H9 (cell line): Measurements from ENCODE around the gene ZNF771. TPM values are rescaled to one million over a fixed set of nuclear protein-coding genes. Genes with fewer than 3 reads are reported as not detected.

Source experiments
- DNase-seq: peaks from one replicate; pipeline ENCODE4 v3.0.0-alpha.2; 2017
- H2AFZ ChIP-seq: one replicate; pipeline ENCODE4 v1.6.1; 2013; ENCODE audit warnings: mild to moderate bottlenecking, low read length, control low read depth, moderate library complexity
- H2AK5ac ChIP-seq: 2 replicates; pipeline ENCODE4 v1.6.1; 2013; ENCODE audit warnings: low read length, control low read depth, mixed read lengths; ENCODE audit not compliant: insufficient read length
- H2BK120ac ChIP-seq: one replicate; pipeline ENCODE4 v1.6.1; 2013; ENCODE audit warnings: low read depth, mild to moderate bottlenecking, low read length, control low read depth, inconsistent platforms; ENCODE audit not compliant: poor library complexity, severe bottlenecking
- H2BK12ac ChIP-seq: 2 replicates; pipeline ENCODE4 v1.6.1; 2013; ENCODE audit warnings: low read length, control low read depth, mixed read lengths, low read depth; ENCODE audit not compliant: insufficient read length
- H2BK15ac ChIP-seq: 2 replicates; pipeline ENCODE4 v1.6.1; 2013; ENCODE audit warnings: low read depth, low read length, control low read depth
- H2BK20ac ChIP-seq: one replicate; pipeline ENCODE4 v1.6.1; 2013; ENCODE audit warnings: low read depth, mild to moderate bottlenecking, low read length, control low read depth, inconsistent platforms; ENCODE audit not compliant: poor library complexity, severe bottlenecking
- H2BK5ac ChIP-seq: 2 replicates; pipeline ENCODE4 v1.6.1; 2013; ENCODE audit warnings: low read length, control low read depth, mixed read lengths; ENCODE audit not compliant: insufficient read length
- H3K14ac ChIP-seq: 2 replicates; pipeline ENCODE4 v1.6.1; 2013; ENCODE audit warnings: low read length, control low read depth; ENCODE audit not compliant: insufficient read depth
- H3K18ac ChIP-seq: 2 replicates; pipeline ENCODE4 v1.6.1; 2013; ENCODE audit warnings: low read depth, mild to moderate bottlenecking, mixed read lengths, low read length, control low read depth; ENCODE audit not compliant: insufficient read length
- H3K23ac ChIP-seq: 2 replicates; pipeline ENCODE4 v1.6.1; 2013; ENCODE audit warnings: low read length, control low read depth, mixed read lengths, low read depth; ENCODE audit not compliant: insufficient read length
- H3K23me2 ChIP-seq: 2 replicates; pipeline ENCODE4 v1.6.1; 2013; ENCODE audit warnings: low read depth, mild to moderate bottlenecking, mixed read lengths, low read length, control low read depth; ENCODE audit not compliant: insufficient read length, poor library complexity, severe bottlenecking
- H3K27ac ChIP-seq: 2 replicates; pipeline ENCODE4 v1.5.1; 2013; ENCODE audit warnings: low read length, control low read depth, mixed read lengths, low read depth; ENCODE audit not compliant: insufficient read length
- H3K27me3 ChIP-seq: 2 replicates; pipeline ENCODE4 v1.6.1; 2013; ENCODE audit warnings: low read length, control low read depth, inconsistent platforms; ENCODE audit not compliant: insufficient read depth
- H3K4ac ChIP-seq: 2 replicates; pipeline ENCODE4 v1.6.1; 2013; ENCODE audit warnings: low read depth, mild to moderate bottlenecking, control low read depth, inconsistent platforms, low read length, moderate library complexity
- H3K4me1 ChIP-seq: 2 replicates; pipeline ENCODE4 v1.6.1; 2013; ENCODE audit warnings: low read length, control low read depth, inconsistent platforms; ENCODE audit not compliant: insufficient read depth
- H3K4me2 ChIP-seq: 2 replicates; pipeline ENCODE4 v1.6.1; 2013; ENCODE audit warnings: low read length, control low read depth, mixed read lengths; ENCODE audit not compliant: insufficient read length, insufficient read depth
- H3K56ac ChIP-seq: 2 replicates; pipeline ENCODE4 v1.6.1; 2013; ENCODE audit warnings: low read depth, mild to moderate bottlenecking, mixed read lengths, low read length, control low read depth; ENCODE audit not compliant: insufficient read length
- H3K79me1 ChIP-seq: 2 replicates; pipeline ENCODE4 v1.6.1; 2013; ENCODE audit warnings: low read depth, mild to moderate bottlenecking, moderate library complexity, low read length, control low read depth, inconsistent platforms; ENCODE audit not compliant: insufficient read depth, poor library complexity, severe bottlenecking
- H3K79me2 ChIP-seq: 2 replicates; pipeline ENCODE4 v1.6.1; 2013; ENCODE audit warnings: low read length, control low read depth, inconsistent platforms; ENCODE audit not compliant: insufficient read depth
- H3K9ac ChIP-seq: 2 replicates; pipeline ENCODE4 v1.6.1; 2013; ENCODE audit warnings: low read length, control low read depth, mixed read lengths; ENCODE audit not compliant: insufficient read length; ENCODE audit errors: extremely low read depth
- H3K9me3 ChIP-seq: one replicate; pipeline ENCODE4 v1.6.1; 2013; ENCODE audit warnings: low read depth, low read length, inconsistent platforms; ENCODE audit not compliant: control insufficient read depth
- H3T11ph ChIP-seq: one replicate; pipeline ENCODE4 v1.6.1; 2013; ENCODE audit warnings: mild to moderate bottlenecking, low read length, control low read depth, inconsistent platforms
- H4K20me1 ChIP-seq: one replicate; pipeline ENCODE4 v1.6.1; 2013; ENCODE audit not compliant: control insufficient read depth, insufficient read length, insufficient read depth
- H4K5ac ChIP-seq: 2 replicates; pipeline ENCODE4 v1.6.1; 2013; ENCODE audit warnings: low read depth, mild to moderate bottlenecking, mixed read lengths, low read length, control low read depth; ENCODE audit not compliant: insufficient read length
- H4K8ac ChIP-seq: replicated peaks from 2 replicates; pipeline ENCODE4 v1.6.1; 2013; ENCODE audit warnings: low read length, control low read depth, mixed read lengths, low read depth; ENCODE audit not compliant: insufficient read length
- H4K91ac ChIP-seq: 2 replicates; pipeline ENCODE4 v1.6.1; 2013; ENCODE audit warnings: low read depth, mild to moderate bottlenecking, moderate library complexity, mixed read lengths, low read length, control low read depth; ENCODE audit not compliant: insufficient read length
- H3K27ac Mint-ChIP-seq, 3 experiments: 2 replicates in 2 of 3; 3 replicates in 1 of 3; pipeline ENCODE4 v1.8.0; 2020 to 2021; ENCODE audit warnings: mixed read lengths in 3 of 3, mild to moderate bottlenecking in 1 of 3, moderate library complexity in 1 of 3
- H3K27me3 Mint-ChIP-seq: 2 replicates; pipeline ENCODE4 v1.8.0; 2021; ENCODE audit warnings: low read depth, mild to moderate bottlenecking, moderate library complexity, mixed read lengths
- H3K36me3 Mint-ChIP-seq, 3 experiments: 2 replicates in 2 of 3; 3 replicates in 1 of 3; pipeline ENCODE4 v1.8.0; 2020 to 2021; ENCODE audit warnings: low read depth in 3 of 3, mixed read lengths in 3 of 3; ENCODE audit not compliant: insufficient read depth in 1 of 3
- H3K4me1 Mint-ChIP-seq, 2 experiments: 2 replicates each; pipeline ENCODE4 v1.8.0; 2020; ENCODE audit warnings: mixed read lengths in 2 of 2
- H3K4me3 Mint-ChIP-seq, 2 experiments: 2 replicates in 1 of 2; 3 replicates in 1 of 2; pipeline ENCODE4 v1.8.0; 2020 to 2021; ENCODE audit warnings: mild to moderate bottlenecking in 2 of 2, mixed read lengths in 2 of 2, moderate library complexity in 1 of 2
- H3K9me3 Mint-ChIP-seq, 2 experiments: 2 replicates in 1 of 2; 3 replicates in 1 of 2; pipeline ENCODE4 v1.8.0; 2020; ENCODE audit warnings: mild to moderate bottlenecking in 2 of 2, mixed read lengths in 2 of 2, moderate library complexity in 1 of 2
- WGBS: extraction: QIAGEN DNeasy Blood & Tissue Kit; methylation state at CpG from one replicate; pipeline ENCODE4 v1.1.7; 2013; ENCODE audit warnings: missing lambda C conversion rate, low lambda C conversion rate, mixed read lengths; ENCODE audit not compliant: insufficient read length; ENCODE audit errors: extremely low coverage; 5-methylcytosine and 5-hydroxymethylcytosine counted together
- total RNA-seq: library from RNA; stranded (reverse); gene quantifications from 2 replicates; pipeline ENCODE4 v1.2.1, GENCODE V29; 2021
- TF ChIP-seq, protein P1 (sequence below): fragments of 200-600 bp; sonication (generic); conservative IDR thresholded peaks from 3 replicates; pipeline ENCODE4 v1.8.0; 2021; ENCODE audit warnings: antibody characterized with exemption, mild to moderate bottlenecking

The ZNF771 gene
- total RNA-seq, 1 experiment from 2014 or later = 10.5 TPM

DNA sequence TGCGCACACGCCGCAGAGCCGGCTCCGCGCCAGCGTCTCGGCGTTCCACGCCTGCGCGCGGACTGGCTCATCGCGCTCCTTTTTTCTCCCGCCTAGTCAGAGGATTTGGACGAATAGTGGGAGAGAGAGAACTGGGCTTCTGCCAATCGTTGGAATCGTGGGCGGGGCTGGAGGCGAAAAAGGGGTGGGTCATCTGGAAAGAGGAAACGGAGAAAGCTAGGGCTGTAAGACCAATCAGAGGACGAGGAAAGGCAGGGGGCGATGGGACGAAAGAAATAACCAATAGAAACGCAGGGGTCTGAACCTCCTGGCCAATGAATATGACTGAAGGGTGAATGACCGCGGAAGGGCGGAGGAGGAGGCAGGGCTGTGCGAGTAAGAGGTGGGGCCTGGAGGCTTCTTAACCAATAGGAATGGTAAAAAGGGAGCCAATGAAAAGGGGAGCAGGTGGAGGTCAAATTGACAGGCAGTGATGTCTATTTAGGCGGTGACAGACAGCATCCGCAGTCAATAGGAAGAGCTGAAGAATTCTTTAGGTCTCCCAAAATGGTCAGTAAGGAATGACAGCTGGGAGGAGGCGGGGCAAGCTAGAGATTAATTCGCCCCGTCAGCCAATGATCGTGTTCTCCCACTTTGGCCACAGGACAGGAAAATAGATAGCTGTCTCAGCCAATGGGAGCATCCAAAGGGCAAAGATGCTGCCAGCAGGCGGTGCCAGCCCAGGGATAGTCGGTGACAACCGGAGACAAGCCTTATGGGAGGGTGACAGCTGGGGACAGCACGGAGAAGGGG lies 36.8 kb upstream of the ZNF771 start, which contains the start of gene TBC1D10B:
TSS of gene TBC1D10B (minus strand) at position 39 of the 792 bp plus-strand sequence. CDS start 311 bp downstream, outside the sequence.
- Mint-ChIP-seq H3K27me3 (peaks cover 2% of the 10 kb centered on the region; the same call in 1 of the 2 replicates), H3K36me3 (peaks cover 2 to 5% (median 4%) of the 10 kb centered on the region in 3 experiments; a peak in 6 of 7 replicates), H3K4me1 (peaks cover 35 to 43% of the 10 kb centered on the region in 2 experiments), H3K4me3 (peak within 1 kb of the TSS; percentile 75 to 84), H3K27ac (peak within 1 kb of the TSS; percentile 75 to 87 (median 82); a peak in 6 of 7 replicates), H3K9me3 (peaks cover 0 to 3% of the 10 kb centered on the region in 2 experiments; a peak in 3 of 5 replicates)
- H3K56ac ChIP-seq = no peak within 1 kb of the TSS
- no peak within 1 kb of the TSS for H2BK12ac ChIP-seq
- H3K9me3 ChIP-seq = no peaks in the 10 kb centered on the region
- no peak within 1 kb of the TSS for H2AFZ ChIP-seq
- no peak within 1 kb of the TSS for H3T11ph ChIP-seq
- no peaks in the 10 kb centered on the region for H3K27me3 ChIP-seq
- no peak within 1 kb of the TSS for H3K18ac ChIP-seq
- no peak within 1 kb of the TSS for H3K27ac ChIP-seq
- no peaks in the 10 kb centered on the region for H4K20me1 ChIP-seq
- no peak within 1 kb of the TSS for H4K8ac ChIP-seq
- no peak within 1 kb of the TSS; the same call in 1 of the 2 replicates for H3K14ac ChIP-seq
- no peak within 1 kb of the TSS for H2AK5ac ChIP-seq
- peak within 1 kb of the TSS; percentile 80 for H3K4me2 ChIP-seq
- H3K4ac ChIP-seq = no peak within 1 kb of the TSS
- H3K4me1 ChIP-seq = peaks cover 6% of the 10 kb centered on the region
- WGBS = no CpG with 5 or more reads among the region's 40 CpGs
- H3K79me2 ChIP-seq = no peaks in the 10 kb centered on the region; the same call in none of the 2 replicates
- TF ChIP-seq, protein P1, sequence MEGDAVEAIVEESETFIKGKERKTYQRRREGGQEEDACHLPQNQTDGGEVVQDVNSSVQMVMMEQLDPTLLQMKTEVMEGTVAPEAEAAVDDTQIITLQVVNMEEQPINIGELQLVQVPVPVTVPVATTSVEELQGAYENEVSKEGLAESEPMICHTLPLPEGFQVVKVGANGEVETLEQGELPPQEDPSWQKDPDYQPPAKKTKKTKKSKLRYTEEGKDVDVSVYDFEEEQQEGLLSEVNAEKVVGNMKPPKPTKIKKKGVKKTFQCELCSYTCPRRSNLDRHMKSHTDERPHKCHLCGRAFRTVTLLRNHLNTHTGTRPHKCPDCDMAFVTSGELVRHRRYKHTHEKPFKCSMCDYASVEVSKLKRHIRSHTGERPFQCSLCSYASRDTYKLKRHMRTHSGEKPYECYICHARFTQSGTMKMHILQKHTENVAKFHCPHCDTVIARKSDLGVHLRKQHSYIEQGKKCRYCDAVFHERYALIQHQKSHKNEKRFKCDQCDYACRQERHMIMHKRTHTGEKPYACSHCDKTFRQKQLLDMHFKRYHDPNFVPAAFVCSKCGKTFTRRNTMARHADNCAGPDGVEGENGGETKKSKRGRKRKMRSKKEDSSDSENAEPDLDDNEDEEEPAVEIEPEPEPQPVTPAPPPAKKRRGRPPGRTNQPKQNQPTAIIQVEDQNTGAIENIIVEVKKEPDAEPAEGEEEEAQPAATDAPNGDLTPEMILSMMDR = peak; percentile 29; the same call in 1 of the 3 replicates
- DNase-seq = peak; percentile 100
- no peak within 1 kb of the TSS for H4K5ac ChIP-seq
- H3K23me2 ChIP-seq = peaks cover 10% of the 10 kb centered on the region
- H2BK5ac ChIP-seq = no peak within 1 kb of the TSS
- no peak within 1 kb of the TSS for H3K9ac ChIP-seq
- peaks cover 3% of the 10 kb centered on the region for H3K79me1 ChIP-seq
- H2BK15ac ChIP-seq = no peak within 1 kb of the TSS
- H3K23ac ChIP-seq = no peak within 1 kb of the TSS
- H2BK120ac ChIP-seq = no peak within 1 kb of the TSS
- no peak within 1 kb of the TSS for H4K91ac ChIP-seq
- H2BK20ac ChIP-seq = no peak within 1 kb of the TSS
